Measurements from ENCODE around the gene BTBD6.

DNA sequence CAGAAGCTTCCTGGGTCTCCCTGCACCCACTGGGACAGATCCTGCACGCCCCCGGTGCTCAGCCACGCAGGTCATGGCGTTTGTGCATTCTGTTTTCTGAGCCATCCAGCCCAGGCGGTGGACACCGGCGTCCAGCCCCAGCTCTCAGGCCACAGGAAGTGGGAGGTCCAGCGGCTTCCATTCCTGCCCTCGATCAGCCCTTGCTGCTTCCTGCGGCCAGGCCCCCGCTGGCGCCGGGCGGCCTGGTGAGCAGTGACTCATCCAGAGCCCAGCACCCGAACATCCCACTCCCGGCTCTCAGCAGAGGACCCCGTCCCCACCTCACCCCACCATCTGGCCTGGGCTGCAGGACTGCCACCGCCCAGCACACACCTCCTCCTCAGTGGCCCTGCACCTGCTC is 49.2 kb upstream of the BTBD6 start:
- TF ChIP-seq, protein P1, sequence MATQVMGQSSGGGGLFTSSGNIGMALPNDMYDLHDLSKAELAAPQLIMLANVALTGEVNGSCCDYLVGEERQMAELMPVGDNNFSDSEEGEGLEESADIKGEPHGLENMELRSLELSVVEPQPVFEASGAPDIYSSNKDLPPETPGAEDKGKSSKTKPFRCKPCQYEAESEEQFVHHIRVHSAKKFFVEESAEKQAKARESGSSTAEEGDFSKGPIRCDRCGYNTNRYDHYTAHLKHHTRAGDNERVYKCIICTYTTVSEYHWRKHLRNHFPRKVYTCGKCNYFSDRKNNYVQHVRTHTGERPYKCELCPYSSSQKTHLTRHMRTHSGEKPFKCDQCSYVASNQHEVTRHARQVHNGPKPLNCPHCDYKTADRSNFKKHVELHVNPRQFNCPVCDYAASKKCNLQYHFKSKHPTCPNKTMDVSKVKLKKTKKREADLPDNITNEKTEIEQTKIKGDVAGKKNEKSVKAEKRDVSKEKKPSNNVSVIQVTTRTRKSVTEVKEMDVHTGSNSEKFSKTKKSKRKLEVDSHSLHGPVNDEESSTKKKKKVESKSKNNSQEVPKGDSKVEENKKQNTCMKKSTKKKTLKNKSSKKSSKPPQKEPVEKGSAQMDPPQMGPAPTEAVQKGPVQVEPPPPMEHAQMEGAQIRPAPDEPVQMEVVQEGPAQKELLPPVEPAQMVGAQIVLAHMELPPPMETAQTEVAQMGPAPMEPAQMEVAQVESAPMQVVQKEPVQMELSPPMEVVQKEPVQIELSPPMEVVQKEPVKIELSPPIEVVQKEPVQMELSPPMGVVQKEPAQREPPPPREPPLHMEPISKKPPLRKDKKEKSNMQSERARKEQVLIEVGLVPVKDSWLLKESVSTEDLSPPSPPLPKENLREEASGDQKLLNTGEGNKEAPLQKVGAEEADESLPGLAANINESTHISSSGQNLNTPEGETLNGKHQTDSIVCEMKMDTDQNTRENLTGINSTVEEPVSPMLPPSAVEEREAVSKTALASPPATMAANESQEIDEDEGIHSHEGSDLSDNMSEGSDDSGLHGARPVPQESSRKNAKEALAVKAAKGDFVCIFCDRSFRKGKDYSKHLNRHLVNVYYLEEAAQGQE (IDR thresholded peaks at IDR 0.05; ENCODE audit: insufficient read depth in 1 of 2, low read depth in 2 of 2, low read length in 2 of 2) = no peak
- TF ChIP-seq POLR2AphosphoS5 (IDR thresholded peaks at IDR 0.05; ENCODE audit: low read depth, low read length) = no peak
